Measurements from ENCODE around the gene LMAN2.

- TF ChIP-seq CTCF (optimal IDR thresholded peaks at IDR 0.05 in 1 of 3, IDR thresholded peaks at IDR 0.05 in 1 of 3, conservative IDR thresholded peaks at IDR 0.05 in 1 of 3; ENCODE audit: extremely low read depth in 1 of 3, insufficient read depth in 2 of 3, low read length in 3 of 3), result no peak
- TF ChIP-seq EZH2 (IDR thresholded peaks at IDR 0.05; ENCODE audit: low read length), result no peak
These were observed 42.5 kb upstream of the LMAN2 start for GRCh38 chr5:177393990-177394389.
